Stomach (tissue), 4 donors: ENCODE data around the gene BFSP1.

Source experiments
- POLR2AphosphoS5 ChIP-seq, 3 donors: sonication (generic); formaldehyde crosslinking; IDR thresholded peaks; one replicate each; pipeline ENCODE4 v1.6.1; 2016; ENCODE audit warnings: antibody characterized with exemption in 3 of 3
- TF ChIP-seq, protein P1 (sequence below), 7 experiments: fragments of 450-650 bp in 4 of 7; fragments of 200-600 bp in 3 of 7; sonication (generic) in 3 of 7; IDR thresholded peaks; one replicate each; pipeline ENCODE4 v1.5.1; 2016 to 2019; ENCODE audit warnings: antibody characterized with exemption in 7 of 7, control low read depth in 2 of 7, mild to moderate bottlenecking in 1 of 7

DNA sequence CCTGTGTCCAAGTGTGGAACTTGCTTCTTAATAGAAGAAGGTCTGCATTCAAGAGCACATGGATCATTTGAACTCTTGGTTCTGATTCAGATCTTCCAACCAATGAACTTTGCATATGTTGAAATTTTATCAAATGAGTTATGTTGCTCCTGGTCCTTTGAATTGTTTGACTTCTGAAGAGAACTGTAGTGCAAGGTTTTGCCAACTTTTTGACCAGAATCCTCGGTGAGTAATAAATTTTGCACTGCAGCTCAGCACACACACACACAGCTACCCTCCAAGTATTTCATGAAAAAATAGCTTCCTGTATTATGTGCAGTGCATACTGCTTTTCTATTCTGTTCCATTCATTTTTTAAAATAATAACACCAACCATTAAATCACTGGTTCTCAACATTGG lies 67.5 kb downstream of the BFSP1 start:
- TF ChIP-seq, protein P1, sequence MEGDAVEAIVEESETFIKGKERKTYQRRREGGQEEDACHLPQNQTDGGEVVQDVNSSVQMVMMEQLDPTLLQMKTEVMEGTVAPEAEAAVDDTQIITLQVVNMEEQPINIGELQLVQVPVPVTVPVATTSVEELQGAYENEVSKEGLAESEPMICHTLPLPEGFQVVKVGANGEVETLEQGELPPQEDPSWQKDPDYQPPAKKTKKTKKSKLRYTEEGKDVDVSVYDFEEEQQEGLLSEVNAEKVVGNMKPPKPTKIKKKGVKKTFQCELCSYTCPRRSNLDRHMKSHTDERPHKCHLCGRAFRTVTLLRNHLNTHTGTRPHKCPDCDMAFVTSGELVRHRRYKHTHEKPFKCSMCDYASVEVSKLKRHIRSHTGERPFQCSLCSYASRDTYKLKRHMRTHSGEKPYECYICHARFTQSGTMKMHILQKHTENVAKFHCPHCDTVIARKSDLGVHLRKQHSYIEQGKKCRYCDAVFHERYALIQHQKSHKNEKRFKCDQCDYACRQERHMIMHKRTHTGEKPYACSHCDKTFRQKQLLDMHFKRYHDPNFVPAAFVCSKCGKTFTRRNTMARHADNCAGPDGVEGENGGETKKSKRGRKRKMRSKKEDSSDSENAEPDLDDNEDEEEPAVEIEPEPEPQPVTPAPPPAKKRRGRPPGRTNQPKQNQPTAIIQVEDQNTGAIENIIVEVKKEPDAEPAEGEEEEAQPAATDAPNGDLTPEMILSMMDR (IDR thresholded peaks at IDR 0.05): no peak
- TF ChIP-seq POLR2AphosphoS5 (IDR thresholded peaks at IDR 0.05): no peak
